HepG2 (cell line): ENCODE data around the gene HMCN2.

Source experiments
- CTCF ChIP-seq: sonication (generic); formaldehyde crosslinking; IDR thresholded peaks from 2 replicates; pipeline ENCODE4 v1.5.0; 2020; ENCODE audit warnings: mild to moderate bottlenecking, missing genetic modification reagents, moderate library complexity
- RELA ChIP-seq: sonication (generic); formaldehyde crosslinking; IDR thresholded peaks from 2 replicates; pipeline ENCODE4 v1.4.0; 2020; ENCODE audit warnings: missing genetic modification reagents
- SALL2 ChIP-seq: sonication (generic); formaldehyde crosslinking; IDR thresholded peaks from 2 replicates; pipeline ENCODE4 v1.8.1; 2023; ENCODE audit warnings: mild to moderate bottlenecking, missing genetic modification reagents, inconsistent platforms
- ZNF256 ChIP-seq: sonication (generic); formaldehyde crosslinking; conservative IDR thresholded peaks from 2 replicates; pipeline ENCODE4 v1.4.0; 2020; ENCODE audit warnings: missing genetic modification reagents
- TF ChIP-seq, protein P1 (sequence below): sonication (generic); formaldehyde crosslinking; IDR thresholded peaks from 2 replicates; pipeline ENCODE4 v1.5.1; 2020; ENCODE audit warnings: mild to moderate bottlenecking, missing genetic modification reagents, moderate library complexity

DNA sequence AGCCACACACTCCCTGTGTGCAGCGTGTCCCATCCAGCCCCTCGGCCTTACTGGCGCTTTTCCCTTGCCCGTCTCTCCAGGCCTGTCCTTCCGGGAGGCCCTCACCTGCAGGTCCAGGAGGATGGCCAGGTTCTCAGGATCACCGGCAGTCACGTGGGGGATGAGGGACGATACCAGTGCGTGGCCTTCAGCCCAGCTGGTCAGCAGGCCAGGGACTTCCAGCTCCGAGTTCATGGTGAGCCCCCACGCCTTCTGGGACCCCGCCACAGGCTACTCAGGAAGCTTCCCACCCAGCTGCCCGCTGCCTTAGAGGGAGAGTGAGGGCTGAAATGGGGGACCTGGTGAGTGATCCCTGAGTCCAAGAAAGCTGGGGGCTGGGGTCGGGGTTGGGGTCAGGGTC, 85.8 kb downstream of the HMCN2 start:
- TF ChIP-seq CTCF (no peak), SALL2 (CRISPR knock-in tag) (no peak), RELA (CRISPR knock-in tag) (no peak), ZNF256 (CRISPR knock-in tag) (no peak)
- TF ChIP-seq, protein P1, sequence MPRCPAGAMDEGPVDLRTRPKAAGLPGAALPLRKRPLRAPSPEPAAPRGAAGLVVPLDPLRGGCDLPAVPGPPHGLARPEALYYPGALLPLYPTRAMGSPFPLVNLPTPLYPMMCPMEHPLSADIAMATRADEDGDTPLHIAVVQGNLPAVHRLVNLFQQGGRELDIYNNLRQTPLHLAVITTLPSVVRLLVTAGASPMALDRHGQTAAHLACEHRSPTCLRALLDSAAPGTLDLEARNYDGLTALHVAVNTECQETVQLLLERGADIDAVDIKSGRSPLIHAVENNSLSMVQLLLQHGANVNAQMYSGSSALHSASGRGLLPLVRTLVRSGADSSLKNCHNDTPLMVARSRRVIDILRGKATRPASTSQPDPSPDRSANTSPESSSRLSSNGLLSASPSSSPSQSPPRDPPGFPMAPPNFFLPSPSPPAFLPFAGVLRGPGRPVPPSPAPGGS, result no peak
